HEK293 (cell line): ENCODE data around the gene ANKRD35.

Source experiments
- BCL11A ChIP-seq: fragments of 450-650 bp; formaldehyde crosslinking; IDR thresholded peaks from 2 replicates; pipeline ENCODE4 v1.5.1; 2016; ENCODE audit warnings: low read depth, missing biosample characterization, missing genetic modification characterization
- IKZF3 ChIP-seq: fragments of 450-650 bp; IDR thresholded peaks from 2 replicates; pipeline ENCODE4 v1.5.0; 2018; ENCODE audit warnings: missing biosample characterization, mild to moderate bottlenecking, missing genetic modification characterization, moderate library complexity
- KLF7 ChIP-seq: fragments of 450-650 bp; formaldehyde crosslinking; IDR thresholded peaks from 2 replicates; pipeline ENCODE4 v1.5.1; 2016; ENCODE audit warnings: missing biosample characterization, missing genetic modification characterization, borderline replicate concordance
- SCRT2 ChIP-seq: fragments of 450-650 bp; formaldehyde crosslinking; IDR thresholded peaks from 2 replicates; pipeline ENCODE4 v1.5.1; 2016; ENCODE audit warnings: missing biosample characterization, missing genetic modification characterization
- SP3 ChIP-seq: fragments of 450-650 bp; formaldehyde crosslinking; IDR thresholded peaks from 2 replicates; pipeline ENCODE4 v1.5.1; 2016; ENCODE audit warnings: missing biosample characterization, missing genetic modification characterization
- SP7 ChIP-seq: fragments of 450-650 bp; formaldehyde crosslinking; IDR thresholded peaks from 2 replicates; pipeline ENCODE4 v1.5.1; 2016; ENCODE audit warnings: missing biosample characterization, missing genetic modification characterization
- ZNF174 ChIP-seq: fragments of 450-650 bp; formaldehyde crosslinking; IDR thresholded peaks from 2 replicates; pipeline ENCODE4 v1.5.0; 2017; ENCODE audit warnings: missing biosample characterization, mild to moderate bottlenecking, missing genetic modification characterization
- ZNF23 ChIP-seq: fragments of 450-650 bp; formaldehyde crosslinking; IDR thresholded peaks from 2 replicates; pipeline ENCODE4 v1.5.1; 2016; ENCODE audit warnings: missing biosample characterization, missing genetic modification characterization, borderline replicate concordance
- ZNF24 ChIP-seq: fragments of 450-650 bp; formaldehyde crosslinking; IDR thresholded peaks from 2 replicates; pipeline ENCODE4 v1.5.1; 2016; ENCODE audit warnings: missing biosample characterization, missing genetic modification characterization
- ZNF248 ChIP-seq: fragments of 450-650 bp; formaldehyde crosslinking; IDR thresholded peaks from 2 replicates; pipeline ENCODE4 v1.5.1; 2017; ENCODE audit warnings: missing biosample characterization, missing genetic modification characterization
- ZNF266 ChIP-seq: fragments of 450-650 bp; formaldehyde crosslinking; IDR thresholded peaks from 2 replicates; pipeline ENCODE4 v1.5.1; 2016; ENCODE audit warnings: missing biosample characterization, missing genetic modification characterization, low read depth
- ZNF37A ChIP-seq: fragments of 450-650 bp; IDR thresholded peaks from 2 replicates; pipeline ENCODE4 v1.5.1; 2018; ENCODE audit warnings: missing biosample characterization, missing genetic modification characterization
- ZNF391 ChIP-seq: fragments of 450-650 bp; formaldehyde crosslinking; IDR thresholded peaks from 2 replicates; pipeline ENCODE4 v1.5.1; 2016; ENCODE audit warnings: low read depth, missing biosample characterization, missing genetic modification characterization, borderline replicate concordance
- ZNF433 ChIP-seq: fragments of 450-650 bp; formaldehyde crosslinking; IDR thresholded peaks from 2 replicates; pipeline ENCODE4 v1.5.1; 2016; ENCODE audit warnings: missing biosample characterization, missing genetic modification characterization, low read depth
- ZNF514 ChIP-seq: fragments of 450-650 bp; formaldehyde crosslinking; IDR thresholded peaks from 2 replicates; pipeline ENCODE4 v1.5.1; 2016; ENCODE audit warnings: missing biosample characterization, missing genetic modification characterization
- ZNF555 ChIP-seq: fragments of 450-650 bp; formaldehyde crosslinking; conservative IDR thresholded peaks from 2 replicates; pipeline ENCODE4 v1.5.1; 2017; ENCODE audit warnings: missing biosample characterization, mild to moderate bottlenecking, missing genetic modification characterization, inconsistent platforms
- ZNF610 ChIP-seq: fragments of 450-650 bp; formaldehyde crosslinking; IDR thresholded peaks from 2 replicates; pipeline ENCODE4 v1.5.1; 2016; ENCODE audit warnings: missing biosample characterization, missing genetic modification characterization, borderline replicate concordance
- ZNF76 ChIP-seq: fragments of 450-650 bp; formaldehyde crosslinking; IDR thresholded peaks from 2 replicates; pipeline ENCODE4; 2016; ENCODE audit warnings: low read depth, missing biosample characterization, missing genetic modification characterization, borderline replicate concordance
- ZSCAN16 ChIP-seq: fragments of 450-650 bp; formaldehyde crosslinking; IDR thresholded peaks from 2 replicates; pipeline ENCODE4 v1.5.1; 2016; ENCODE audit warnings: missing biosample characterization, missing genetic modification characterization
- ZXDB ChIP-seq: fragments of 450-650 bp; formaldehyde crosslinking; IDR thresholded peaks from 2 replicates; pipeline ENCODE4 v1.5.1; 2016; ENCODE audit warnings: missing biosample characterization, missing genetic modification characterization
- TF ChIP-seq, protein P1 (sequence below): fragments of 450-650 bp; formaldehyde crosslinking; IDR thresholded peaks from 2 replicates; pipeline ENCODE4 v1.5.1; 2016; ENCODE audit warnings: missing biosample characterization, missing genetic modification characterization
- TF ChIP-seq, protein P2 (sequence below): fragments of 450-650 bp; formaldehyde crosslinking; IDR thresholded peaks from 2 replicates; pipeline ENCODE4 v1.5.1; 2016; ENCODE audit warnings: missing biosample characterization, missing genetic modification characterization
- TF ChIP-seq, protein P3 (sequence below): fragments of 450-650 bp; formaldehyde crosslinking; IDR thresholded peaks from 2 replicates; pipeline ENCODE4 v1.5.1; 2016; ENCODE audit warnings: missing biosample characterization, missing genetic modification characterization
- TF ChIP-seq, protein P4 (sequence below): fragments of 450-650 bp; formaldehyde crosslinking; IDR thresholded peaks from 2 replicates; pipeline ENCODE4; 2016; ENCODE audit warnings: missing biosample characterization, missing genetic modification characterization
- TF ChIP-seq, protein P5 (sequence below): fragments of 450-650 bp; formaldehyde crosslinking; IDR thresholded peaks from 2 replicates; pipeline ENCODE4 v1.5.1; 2016; ENCODE audit warnings: missing biosample characterization, missing genetic modification characterization, low read depth
- TF ChIP-seq, protein P6 (sequence below): fragments of 450-650 bp; formaldehyde crosslinking; IDR thresholded peaks from 2 replicates; pipeline ENCODE4 v1.5.1; 2016; ENCODE audit warnings: missing biosample characterization, missing genetic modification characterization

Gene ANKRD35

DNA sequence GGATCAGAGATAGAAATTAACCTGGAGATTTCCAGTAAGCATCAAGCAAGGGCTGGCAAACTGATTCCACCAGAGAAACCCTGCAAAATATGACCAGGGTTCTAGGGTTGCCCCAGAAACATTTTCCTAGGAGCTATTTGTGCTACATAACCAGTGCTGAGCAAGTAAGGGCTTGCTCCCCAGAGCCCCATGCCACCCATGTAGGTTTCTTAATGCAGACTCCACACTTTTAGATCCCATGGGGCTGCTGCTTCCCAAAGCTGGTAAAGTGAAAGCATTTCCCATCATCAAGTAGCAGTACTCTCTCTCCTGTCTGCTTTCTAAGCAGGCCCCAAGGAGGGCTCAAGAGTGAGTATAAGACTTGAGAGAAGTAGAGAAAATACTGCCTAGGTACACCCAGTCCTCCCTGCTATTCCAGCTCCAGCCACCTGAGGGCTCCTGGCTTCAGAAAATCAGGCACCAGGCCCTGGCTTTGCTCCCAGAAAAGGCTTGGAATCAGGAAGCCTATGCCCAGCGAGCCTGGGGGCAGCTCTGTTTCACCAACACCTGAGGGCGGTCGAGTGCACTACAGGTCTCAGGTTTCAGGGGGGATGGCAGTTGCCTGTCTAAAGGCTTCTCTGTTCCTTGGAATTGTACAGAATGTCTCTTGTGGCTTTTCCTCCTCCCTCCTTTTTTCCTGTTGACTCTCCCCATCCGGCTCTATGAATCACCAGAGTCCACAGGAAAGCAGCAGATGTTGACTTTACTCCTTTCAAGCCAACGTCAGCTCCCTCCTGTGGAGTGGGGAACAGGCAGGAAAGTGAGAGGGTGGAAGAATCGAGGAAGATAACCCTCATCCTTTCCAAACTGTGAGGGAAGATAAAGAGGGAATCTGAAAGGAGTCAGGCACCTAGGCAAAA lies 6.2 kb upstream of the ANKRD35 start (continued):
- TF ChIP-seq, protein P1, sequence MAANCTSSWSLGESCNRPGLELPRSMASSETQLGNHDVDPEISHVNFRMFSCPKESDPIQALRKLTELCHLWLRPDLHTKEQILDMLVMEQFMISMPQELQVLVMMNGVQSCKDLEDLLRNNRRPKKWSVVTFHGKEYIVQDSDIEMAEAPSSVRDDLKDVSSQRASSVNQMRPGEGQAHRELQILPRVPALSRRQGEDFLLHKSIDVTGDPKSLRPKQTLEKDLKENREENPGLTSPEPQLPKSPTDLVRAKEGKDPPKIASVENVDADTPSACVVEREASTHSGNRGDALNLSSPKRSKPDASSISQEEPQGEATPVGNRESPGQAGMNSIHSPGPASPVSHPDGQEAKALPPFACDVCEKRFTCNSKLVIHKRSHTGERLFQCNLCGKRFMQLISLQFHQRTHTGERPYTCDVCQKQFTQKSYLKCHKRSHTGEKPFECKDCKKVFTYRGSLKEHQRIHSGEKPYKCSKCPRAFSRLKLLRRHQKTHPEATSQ = no peak
- no peak for TF ChIP-seq ZNF514
- no peak for TF ChIP-seq ZNF266
- TF ChIP-seq KLF7 (tag by site-specific recombination) = no peak; the same call in 1 of the 2 replicates
- TF ChIP-seq, protein P2, sequence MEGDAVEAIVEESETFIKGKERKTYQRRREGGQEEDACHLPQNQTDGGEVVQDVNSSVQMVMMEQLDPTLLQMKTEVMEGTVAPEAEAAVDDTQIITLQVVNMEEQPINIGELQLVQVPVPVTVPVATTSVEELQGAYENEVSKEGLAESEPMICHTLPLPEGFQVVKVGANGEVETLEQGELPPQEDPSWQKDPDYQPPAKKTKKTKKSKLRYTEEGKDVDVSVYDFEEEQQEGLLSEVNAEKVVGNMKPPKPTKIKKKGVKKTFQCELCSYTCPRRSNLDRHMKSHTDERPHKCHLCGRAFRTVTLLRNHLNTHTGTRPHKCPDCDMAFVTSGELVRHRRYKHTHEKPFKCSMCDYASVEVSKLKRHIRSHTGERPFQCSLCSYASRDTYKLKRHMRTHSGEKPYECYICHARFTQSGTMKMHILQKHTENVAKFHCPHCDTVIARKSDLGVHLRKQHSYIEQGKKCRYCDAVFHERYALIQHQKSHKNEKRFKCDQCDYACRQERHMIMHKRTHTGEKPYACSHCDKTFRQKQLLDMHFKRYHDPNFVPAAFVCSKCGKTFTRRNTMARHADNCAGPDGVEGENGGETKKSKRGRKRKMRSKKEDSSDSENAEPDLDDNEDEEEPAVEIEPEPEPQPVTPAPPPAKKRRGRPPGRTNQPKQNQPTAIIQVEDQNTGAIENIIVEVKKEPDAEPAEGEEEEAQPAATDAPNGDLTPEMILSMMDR (tag by site-specific recombination) = peak; percentile 95; the same call in 1 of the 2 replicates
- TF ChIP-seq SP7 (tag by site-specific recombination) = peak; percentile 84
- no peak for TF ChIP-seq ZNF23 (tag by site-specific recombination)
- peak; percentile 45; the same call in 1 of the 2 replicates for TF ChIP-seq ZNF391
- peak; percentile 97 for TF ChIP-seq SCRT2 (tag by site-specific recombination)
- TF ChIP-seq ZNF555 (tag by site-specific recombination) = no peak
- TF ChIP-seq, protein P3, sequence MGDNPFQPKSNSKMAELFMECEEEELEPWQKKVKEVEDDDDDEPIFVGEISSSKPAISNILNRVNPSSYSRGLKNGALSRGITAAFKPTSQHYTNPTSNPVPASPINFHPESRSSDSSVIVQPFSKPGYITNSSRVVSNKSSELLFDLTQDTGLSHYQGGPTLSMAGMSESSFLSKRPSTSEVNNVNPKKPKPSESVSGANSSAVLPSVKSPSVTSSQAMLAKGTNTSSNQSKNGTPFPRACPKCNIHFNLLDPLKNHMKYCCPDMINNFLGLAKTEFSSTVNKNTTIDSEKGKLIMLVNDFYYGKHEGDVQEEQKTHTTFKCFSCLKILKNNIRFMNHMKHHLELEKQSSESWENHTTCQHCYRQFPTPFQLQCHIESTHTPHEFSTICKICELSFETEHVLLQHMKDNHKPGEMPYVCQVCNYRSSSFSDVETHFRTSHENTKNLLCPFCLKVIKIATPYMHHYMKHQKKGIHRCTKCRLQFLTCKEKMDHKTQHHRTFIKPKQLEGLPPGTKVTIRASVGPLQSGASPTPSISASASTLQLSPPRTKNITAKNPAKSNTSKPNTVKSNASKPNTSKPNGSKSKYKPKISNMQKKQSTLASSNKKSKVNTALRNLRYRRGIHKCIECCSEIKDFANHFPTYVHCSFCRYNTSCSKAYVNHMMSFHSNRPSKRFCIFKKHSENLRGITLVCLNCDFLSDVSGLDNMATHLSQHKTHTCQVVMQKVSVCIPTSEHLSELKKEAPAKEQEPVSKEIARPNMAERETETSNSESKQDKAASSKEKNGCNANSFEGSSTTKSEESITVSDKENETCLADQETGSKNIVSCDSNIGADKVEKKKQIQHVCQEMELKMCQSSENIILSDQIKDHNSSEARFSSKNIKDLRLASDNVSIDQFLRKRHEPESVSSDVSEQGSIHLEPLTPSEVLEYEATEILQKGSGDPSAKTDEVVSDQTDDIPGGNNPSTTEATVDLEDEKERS (tag by site-specific recombination) = no peak
- peak; percentile 96 for TF ChIP-seq ZNF24 (tag by site-specific recombination)
- TF ChIP-seq ZNF610 = no peak; the same call in 1 of the 2 replicates
- TF ChIP-seq, protein P4, sequence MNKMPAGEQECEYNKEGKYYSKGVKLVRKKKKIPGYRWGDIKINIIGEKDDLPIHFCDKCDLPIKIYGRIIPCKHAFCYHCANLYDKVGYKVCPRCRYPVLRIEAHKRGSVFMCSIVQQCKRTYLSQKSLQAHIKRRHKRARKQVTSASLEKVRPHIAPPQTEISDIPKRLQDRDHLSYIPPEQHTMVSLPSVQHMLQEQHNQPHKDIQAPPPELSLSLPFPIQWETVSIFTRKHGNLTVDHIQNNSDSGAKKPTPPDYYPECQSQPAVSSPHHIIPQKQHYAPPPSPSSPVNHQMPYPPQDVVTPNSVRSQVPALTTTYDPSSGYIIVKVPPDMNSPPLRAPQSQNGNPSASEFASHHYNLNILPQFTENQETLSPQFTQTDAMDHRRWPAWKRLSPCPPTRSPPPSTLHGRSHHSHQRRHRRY (tag by site-specific recombination) = no peak
- TF ChIP-seq ZNF76 (tag by site-specific recombination) = no peak
- TF ChIP-seq BCL11A (tag by site-specific recombination) = no peak
- no peak for TF ChIP-seq ZNF174 (tag by site-specific recombination)
- TF ChIP-seq ZNF37A = no peak
- peak; percentile 68 for TF ChIP-seq ZXDB
- no peak for TF ChIP-seq ZSCAN16 (tag by site-specific recombination)
- TF ChIP-seq SP3 (tag by site-specific recombination) = no peak; the same call in 1 of the 2 replicates
- TF ChIP-seq, protein P5, sequence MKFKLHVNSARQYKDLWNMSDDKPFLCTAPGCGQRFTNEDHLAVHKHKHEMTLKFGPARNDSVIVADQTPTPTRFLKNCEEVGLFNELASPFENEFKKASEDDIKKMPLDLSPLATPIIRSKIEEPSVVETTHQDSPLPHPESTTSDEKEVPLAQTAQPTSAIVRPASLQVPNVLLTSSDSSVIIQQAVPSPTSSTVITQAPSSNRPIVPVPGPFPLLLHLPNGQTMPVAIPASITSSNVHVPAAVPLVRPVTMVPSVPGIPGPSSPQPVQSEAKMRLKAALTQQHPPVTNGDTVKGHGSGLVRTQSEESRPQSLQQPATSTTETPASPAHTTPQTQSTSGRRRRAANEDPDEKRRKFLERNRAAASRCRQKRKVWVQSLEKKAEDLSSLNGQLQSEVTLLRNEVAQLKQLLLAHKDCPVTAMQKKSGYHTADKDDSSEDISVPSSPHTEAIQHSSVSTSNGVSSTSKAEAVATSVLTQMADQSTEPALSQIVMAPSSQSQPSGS (tag by site-specific recombination) = no peak
- no peak for TF ChIP-seq ZNF433 (tag by site-specific recombination)
- TF ChIP-seq, protein P6, sequence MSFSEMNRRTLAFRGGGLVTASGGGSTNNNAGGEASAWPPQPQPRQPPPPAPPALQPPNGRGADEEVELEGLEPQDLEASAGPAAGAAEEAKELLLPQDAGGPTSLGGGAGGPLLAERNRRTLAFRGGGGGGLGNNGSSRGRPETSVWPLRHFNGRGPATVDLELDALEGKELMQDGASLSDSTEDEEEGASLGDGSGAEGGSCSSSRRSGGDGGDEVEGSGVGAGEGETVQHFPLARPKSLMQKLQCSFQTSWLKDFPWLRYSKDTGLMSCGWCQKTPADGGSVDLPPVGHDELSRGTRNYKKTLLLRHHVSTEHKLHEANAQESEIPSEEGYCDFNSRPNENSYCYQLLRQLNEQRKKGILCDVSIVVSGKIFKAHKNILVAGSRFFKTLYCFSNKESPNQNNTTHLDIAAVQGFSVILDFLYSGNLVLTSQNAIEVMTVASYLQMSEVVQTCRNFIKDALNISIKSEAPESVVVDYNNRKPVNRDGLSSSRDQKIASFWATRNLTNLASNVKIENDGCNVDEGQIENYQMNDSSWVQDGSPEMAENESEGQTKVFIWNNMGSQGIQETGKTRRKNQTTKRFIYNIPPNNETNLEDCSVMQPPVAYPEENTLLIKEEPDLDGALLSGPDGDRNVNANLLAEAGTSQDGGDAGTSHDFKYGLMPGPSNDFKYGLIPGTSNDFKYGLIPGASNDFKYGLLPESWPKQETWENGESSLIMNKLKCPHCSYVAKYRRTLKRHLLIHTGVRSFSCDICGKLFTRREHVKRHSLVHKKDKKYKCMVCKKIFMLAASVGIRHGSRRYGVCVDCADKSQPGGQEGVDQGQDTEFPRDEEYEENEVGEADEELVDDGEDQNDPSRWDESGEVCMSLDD (tag by site-specific recombination) = peak; percentile 58; the same call in 1 of the 2 replicates
- peak; percentile 100 for TF ChIP-seq IKZF3 (tag by site-specific recombination)
- TF ChIP-seq ZNF248 (tag by site-specific recombination) = no peak
